AML-193 (cell line): Measurements from ENCODE around the gene PEX11B.

ENCODE experiments used
- DNase-seq, 2 experiments: peaks; one replicate each; lab custom pipeline; 2025; lab: John Stamatoyannopoulos, UW

PEX11B gene

GRCh38 chr1:145918144-145918991 lies at the start of gene PEX11B:
TSS of gene PEX11B (minus strand) at chr1:145918717. CDS start at chr1:145918688, 29 bp downstream.
- DNase-seq, result peak; percentile 80 to 85

- DNase-seq, result no peak
These were observed 48.8 kb upstream of the PEX11B start for GRCh38 chr1:145967288-145967687.

GRCh38 chr1:145965119-145965744 lies 46.7 kb upstream of the PEX11B start:
- DNase-seq, result no peak

GRCh38 chr1:145964328-145965118 lies 46.0 kb upstream of the PEX11B start, which contains the start of the genes ANKRD34A and POLR3GL:
TSS of gene ANKRD34A (minus strand) at chr1:145964575. CDS start at chr1:145961759, 2,816 bp downstream.
TSS of gene POLR3GL (plus strand) at chr1:145964690. CDS start at chr1:145974866, 10,176 bp downstream.
- DNase-seq, result peak; percentile 84 to 91

- DNase-seq, result no peak
These were observed 44.9 kb upstream of the PEX11B start for GRCh38 chr1:145963265-145964019.

GRCh38 chr1:145962157-145963102 lies 43.9 kb upstream of the PEX11B start:
- DNase-seq, result no peak

- DNase-seq, result no peak
These were observed 43.1 kb upstream of the PEX11B start for GRCh38 chr1:145961425-145962156.

- DNase-seq, result no peak
These were observed 42.5 kb upstream of the PEX11B start for GRCh38 chr1:145961109-145961424.

GRCh38 chr1:145960468-145961108 lies 42.1 kb upstream of the PEX11B start:
- DNase-seq, result peak; percentile 30 to 32

- no peak for DNase-seq
These were observed 41.5 kb upstream of the PEX11B start for GRCh38 chr1:145959957-145960467.

GRCh38 chr1:145959333-145959732 lies 40.8 kb upstream of the PEX11B start:
- no peak for DNase-seq

GRCh38 chr1:145958734-145959133 lies 40.2 kb upstream of the PEX11B start:
- DNase-seq, result no peak

GRCh38 chr1:145957443-145958319 lies 39.2 kb upstream of the PEX11B start, which contains the start of gene LIX1L:
TSS of gene LIX1L (minus strand) at chr1:145958017. CDS start at chr1:145957927, 90 bp downstream.
- peak; percentile 94 to 95 for DNase-seq

GRCh38 chr1:145956781-145957442 lies 38.4 kb upstream of the PEX11B start:
- no peak for DNase-seq

- no peak for DNase-seq
These were observed 37.8 kb upstream of the PEX11B start for GRCh38 chr1:145956361-145956760.

GRCh38 chr1:145955436-145955835 lies 36.9 kb upstream of the PEX11B start:
- no peak for DNase-seq

GRCh38 chr1:145953861-145954260 lies 35.3 kb upstream of the PEX11B start:
- no peak for DNase-seq
